Left cardiac atrium (tissue), 4 donors: ENCODE measurements around the gene APBA2. TPM values are rescaled to one million over a fixed set of nuclear protein-coding genes. Genes with fewer than 3 reads are reported as not detected.

ENCODE experiments used
- ATAC-seq, 2 donors: fragments of 200-7000 bp; cut with Tn5 transposase; one replicate each; pipeline ENCODE4 v1.9.1; 2020; ENCODE audit warnings: mild to moderate bottlenecking in 2 of 2, moderate library complexity in 2 of 2
- DNase-seq: peaks from one replicate; pipeline ENCODE4 v3.0.0-alpha.2; 2020
- intact Hi-C, 2 donors: fragments of 100-400 bp; cut with DNase I; formaldehyde crosslinking; loops; one replicate each; pipeline versions ENCODE4 v1.14.1 to v1.15.1; 2022 to 2023
- total RNA-seq, 2 donors: library from RNA; stranded (reverse); fragmentation: NEBNext Ultra II Directional; extraction: Animal tissue kit (Norgen Biotek cat#: 25700); gene quantifications; one replicate each; pipeline ENCODE4 v1.2.1, GENCODE V29; 2021
- donor health status: DM: no; HTN: yes; CAD: no.
- donor health status: DM: no; HTN: yes; CAD: no; lungs with severe emphysema.
- donor health status: DM: yes; HTN: yes; CAD: no.
- donor health status: Dilated cardiomyopathy.

APBA2 gene
- total RNA-seq, 2 donors from 2014 or later = 0.73 to 0.85 TPM

DNA sequence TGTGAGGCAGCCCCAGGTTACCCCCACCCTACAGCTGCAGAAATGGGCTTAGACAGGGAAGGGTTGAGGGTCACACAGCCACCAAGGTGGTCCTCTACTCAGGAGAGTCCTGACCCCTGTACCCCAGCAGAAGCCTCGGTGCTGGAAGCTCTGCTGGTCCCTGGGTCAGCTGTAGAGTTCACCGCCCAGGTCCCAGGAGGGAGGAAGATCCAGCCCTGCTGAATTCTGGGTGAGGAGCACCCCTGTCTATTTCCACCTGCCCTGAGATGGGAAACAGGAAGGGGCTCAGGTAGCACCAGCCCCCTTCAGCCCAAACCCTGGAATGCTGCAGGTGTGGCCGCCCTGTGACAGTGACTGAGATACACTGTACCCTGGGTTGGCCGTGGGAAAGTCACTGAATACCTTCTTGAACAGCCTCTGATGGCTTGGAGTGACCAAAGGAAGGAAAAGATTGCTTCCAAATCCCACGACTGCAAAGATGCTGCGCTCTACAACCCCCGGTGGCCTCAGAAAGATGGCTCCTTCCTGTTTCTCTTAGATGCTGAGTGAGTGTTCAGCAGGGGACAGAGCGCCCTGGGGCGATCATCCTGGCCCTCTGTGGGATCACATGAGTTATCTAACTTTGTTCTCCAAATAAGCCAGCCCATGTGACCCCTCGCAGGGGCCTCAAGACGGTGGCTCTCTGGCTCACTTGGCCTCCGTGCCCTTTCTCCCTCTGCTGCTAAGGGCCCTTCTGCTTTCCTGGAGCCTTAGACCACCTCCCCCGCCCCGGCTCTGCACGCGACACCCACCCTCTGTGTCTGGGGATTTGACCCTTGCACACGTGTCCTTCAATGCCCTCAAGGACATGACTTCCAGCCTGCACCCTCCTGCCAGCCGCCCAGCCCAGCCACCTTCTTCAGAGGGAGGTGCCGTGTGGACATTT lies 242.0 kb downstream of the APBA2 start:
- ATAC-seq (no peak), DNase-seq (peak; percentile 7)
- intact Hi-C loops = no loop called here

DNA sequence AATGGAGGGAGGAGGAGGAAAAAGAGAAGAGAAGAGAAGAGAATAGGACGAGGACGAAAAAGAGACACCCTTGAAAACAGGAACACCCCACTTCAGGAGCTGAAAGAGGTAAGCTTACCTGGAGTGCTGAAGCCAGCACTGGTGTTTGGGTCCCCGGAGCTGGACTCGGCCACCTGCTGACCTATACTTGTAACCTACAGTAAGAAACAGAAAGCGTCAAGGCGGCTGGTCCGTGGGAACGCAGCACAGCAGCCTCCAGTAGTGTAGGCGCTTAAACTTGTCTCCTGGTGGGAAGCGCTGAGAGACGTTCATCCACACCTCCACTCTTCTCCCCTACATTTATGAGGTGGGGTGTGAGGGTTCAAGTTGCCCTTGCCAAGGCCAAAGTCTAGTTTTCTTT lies 242.9 kb downstream of the APBA2 start:
- intact Hi-C loops = no loop called here
- DNase-seq = no peak
- ATAC-seq = no peak

DNA sequence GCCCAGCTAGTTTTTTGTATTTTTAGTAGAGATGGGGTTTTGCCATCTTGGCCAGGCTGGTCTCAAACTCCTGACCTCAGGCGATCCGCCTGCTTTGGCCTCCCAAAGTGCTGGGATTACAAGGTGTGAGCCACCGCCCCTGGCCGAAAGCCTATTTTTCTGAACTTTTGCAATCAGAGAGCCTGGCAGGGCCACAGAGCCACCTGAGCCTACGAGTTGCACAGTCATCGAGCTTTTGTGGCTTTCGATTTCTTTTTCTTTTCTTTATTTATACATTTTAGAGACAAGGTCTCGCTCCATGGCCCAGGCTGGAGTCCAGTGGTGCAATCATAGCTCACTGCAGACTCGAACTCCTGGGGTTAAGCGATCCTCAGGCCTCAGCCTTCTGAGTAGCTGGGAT lies 243.4 kb downstream of the APBA2 start:
- DNase-seq (peak; percentile 10), ATAC-seq (no peak)
- intact Hi-C loops = no loop called here

DNA sequence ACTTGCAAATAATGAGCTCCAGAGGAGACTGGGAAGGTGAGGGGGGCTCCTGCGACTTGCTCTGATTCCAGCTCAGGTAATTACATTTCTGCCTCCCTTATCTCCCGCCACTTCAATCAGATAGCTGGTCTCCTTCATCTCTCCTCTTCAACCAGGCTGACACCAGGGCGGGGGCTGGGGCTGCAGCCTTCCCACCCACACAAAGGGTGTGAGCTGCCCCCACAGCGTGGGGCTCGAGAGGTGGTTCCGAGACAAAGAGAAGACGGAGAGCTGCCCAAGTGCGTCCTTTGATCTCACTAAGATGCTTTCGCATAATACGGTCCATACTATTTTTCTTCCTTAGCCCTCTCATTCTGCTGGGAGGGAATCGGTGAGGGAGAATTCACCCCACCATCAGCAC lies 244.2 kb downstream of the APBA2 start:
- no peak for DNase-seq
- intact Hi-C loops = loop anchor here in 1 of 2 donors (10.0 kb wide), 1 partner anchor 215 kb away; no protein-coding TSS in a partner anchor
- no peak for ATAC-seq

DNA sequence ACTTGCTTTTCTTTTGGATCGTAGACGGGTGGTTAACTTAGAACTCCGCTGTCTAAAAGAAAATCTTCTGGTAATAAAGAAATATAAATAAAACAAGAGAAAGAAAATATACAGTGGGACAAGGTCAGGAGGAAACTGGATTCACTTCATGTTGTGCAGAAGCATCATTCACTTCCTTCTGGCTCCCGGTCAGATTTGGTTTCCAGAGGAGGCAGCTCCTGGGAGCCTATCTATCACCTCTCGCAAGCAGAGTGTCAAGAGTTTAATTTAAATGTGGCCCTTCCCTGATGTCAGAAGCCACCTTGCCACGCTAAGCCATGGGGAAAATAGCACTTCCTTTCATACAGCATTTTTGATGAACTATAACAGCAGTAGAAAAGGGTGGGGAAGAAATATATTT lies 244.7 kb downstream of the APBA2 start:
- ATAC-seq = no peak
- DNase-seq = no peak
- intact Hi-C loops = loop anchor here in 1 of 2 donors (10.0 kb wide), 1 partner anchor 214 kb away; no protein-coding TSS in a partner anchor

DNA sequence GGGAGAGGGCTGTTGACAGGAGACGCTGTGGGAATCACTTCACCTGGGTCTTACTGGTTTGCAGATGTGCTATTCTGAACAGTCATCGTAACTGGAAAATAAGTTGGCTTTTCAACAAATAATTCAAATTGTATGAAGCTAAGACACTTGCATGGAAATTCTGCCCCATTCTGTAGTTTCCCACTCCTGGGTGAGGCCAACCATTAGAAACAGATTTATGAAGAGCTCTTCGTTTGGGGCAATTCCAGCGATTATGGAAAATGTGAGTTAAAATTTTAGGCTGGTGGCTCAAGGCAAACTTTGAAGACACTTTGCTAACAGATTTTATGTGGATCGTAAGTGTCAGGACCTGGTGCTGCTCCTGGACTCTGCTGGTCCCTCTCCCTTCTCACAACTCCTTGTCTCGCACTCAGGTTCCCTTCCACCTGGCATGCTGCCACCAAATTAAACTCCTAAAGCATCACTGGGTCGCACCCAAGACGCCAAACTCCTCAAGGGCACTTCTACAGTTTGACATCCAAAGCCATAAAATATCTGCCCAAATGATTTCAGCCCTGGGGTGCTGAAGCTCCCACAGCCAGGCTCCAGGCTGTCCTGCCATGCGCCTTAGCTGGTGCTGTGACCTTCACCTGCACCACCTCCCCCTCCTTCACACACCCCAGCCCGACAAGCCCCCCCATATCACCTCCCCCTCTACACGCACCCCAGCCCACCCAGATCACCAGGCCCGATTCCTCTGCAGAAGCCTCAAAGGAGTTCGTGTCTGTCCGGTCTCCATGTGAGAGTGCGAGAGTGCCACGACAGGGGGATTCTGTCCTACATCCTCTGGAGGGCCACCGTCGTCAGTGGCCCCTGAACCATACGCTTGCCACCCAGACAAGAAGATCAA lies 245.4 kb downstream of the APBA2 start:
- no peak for ATAC-seq
- intact Hi-C loops = loop anchor here in 1 of 2 donors (10.0 kb wide), 1 partner anchor 214 kb away; no protein-coding TSS in a partner anchor
- peak; percentile 14 for DNase-seq

DNA sequence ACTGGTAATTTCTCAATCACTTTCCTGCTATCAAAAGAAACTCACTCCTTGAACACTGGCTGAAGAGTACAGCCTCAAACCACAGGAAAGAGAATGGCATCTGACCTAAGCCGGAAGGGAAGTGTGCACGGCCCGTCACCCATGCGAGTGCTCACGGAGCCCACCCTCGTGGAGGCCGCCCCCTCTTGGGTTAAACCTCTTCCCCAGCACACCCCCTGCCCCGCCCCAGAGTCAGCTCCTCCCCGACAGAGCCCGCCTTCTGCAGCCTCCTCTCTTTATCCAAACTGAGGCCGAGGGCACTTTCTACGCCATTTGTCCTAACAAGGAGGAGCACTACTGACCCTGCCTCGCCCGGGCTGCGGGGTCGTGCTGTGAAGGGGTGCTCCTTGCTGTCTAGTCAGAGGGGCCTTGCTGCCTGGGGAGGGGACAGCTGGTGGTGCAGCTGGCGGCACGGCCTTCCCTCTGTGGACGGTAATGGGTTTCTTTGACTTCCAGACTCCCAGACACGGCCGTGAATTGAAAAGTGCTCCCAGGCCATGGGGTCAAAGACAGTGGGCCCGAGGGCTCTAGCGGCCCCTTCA lies 246.2 kb downstream of the APBA2 start:
- intact Hi-C loops = loop anchor here in 1 of 2 donors (10.0 kb wide), 1 partner anchor 213 kb away; no protein-coding TSS in a partner anchor
- ATAC-seq (no peak), DNase-seq (peak; percentile 15)

DNA sequence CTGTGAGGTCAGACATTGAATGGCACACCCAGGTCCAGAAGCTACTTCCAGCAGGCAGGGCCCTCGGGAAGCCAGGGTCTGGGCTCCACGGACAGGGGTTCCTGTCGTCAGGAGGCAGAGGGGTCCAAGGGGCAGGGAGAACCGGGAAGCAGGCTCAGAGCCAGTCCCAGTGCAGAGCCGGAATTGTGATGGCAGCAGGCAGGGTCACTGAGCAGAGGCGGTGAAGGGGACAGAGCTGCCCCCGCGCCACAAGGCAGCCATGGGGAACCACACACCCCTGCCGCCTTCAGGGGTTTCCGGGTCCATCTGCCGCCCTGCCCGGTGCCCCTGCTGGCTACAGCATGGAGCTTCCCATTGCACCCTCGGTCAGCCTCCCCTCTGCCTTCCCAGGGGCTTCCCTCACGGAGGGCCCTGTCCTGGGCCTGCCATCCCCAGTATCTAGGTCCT lies 247.0 kb downstream of the APBA2 start:
- intact Hi-C loops = loop anchor here in 1 of 2 donors (10.0 kb wide), 1 partner anchor 212 kb away; no protein-coding TSS in a partner anchor
- DNase-seq (no peak), ATAC-seq (no peak)

DNA sequence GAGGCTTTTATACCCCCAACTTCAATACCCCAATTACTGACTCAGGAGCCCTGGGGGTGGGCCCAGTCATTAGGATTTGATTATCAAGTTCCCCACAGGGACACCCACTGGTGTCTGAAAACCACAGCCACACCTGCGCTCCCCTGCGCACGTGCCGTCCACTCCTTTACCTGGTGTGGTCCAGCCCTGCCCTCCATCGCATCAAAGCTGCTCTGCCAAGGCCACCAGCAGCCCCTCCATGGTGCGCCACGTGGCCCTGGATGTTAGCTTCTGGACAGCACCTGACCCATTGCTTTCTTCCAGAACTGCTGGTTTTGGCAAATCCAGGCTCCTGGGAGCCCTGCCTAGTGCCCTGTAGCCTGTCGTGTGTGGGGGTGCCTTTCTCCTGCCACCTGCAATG lies 247.5 kb downstream of the APBA2 start:
- no peak for ATAC-seq
- intact Hi-C loops = loop anchor here in 1 of 2 donors (10.0 kb wide), 1 partner anchor 211 kb away; no protein-coding TSS in a partner anchor
- DNase-seq = no peak

DNA sequence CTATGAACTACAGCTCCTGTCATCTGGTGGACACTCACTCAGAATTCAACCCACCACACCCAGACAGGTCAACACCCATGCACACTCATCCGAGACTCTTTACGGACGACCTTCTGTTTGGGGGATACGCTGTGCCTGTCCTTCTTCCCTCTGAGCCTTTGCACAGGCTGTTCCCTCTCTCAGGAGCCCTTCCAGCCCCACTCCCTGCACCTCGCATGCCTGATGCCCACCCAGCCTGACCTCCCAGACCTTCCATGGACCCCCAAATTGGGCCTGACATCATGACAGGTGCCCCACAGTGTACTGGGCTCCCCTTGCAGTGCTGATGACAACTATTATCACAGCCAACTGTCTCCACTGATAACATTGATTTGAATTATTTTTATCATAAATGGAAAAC lies 248.0 kb downstream of the APBA2 start:
- intact Hi-C loops = loop anchor here in 1 of 2 donors (10.0 kb wide), 1 partner anchor 211 kb away; no protein-coding TSS in a partner anchor
- ATAC-seq (no peak), DNase-seq (no peak)

DNA sequence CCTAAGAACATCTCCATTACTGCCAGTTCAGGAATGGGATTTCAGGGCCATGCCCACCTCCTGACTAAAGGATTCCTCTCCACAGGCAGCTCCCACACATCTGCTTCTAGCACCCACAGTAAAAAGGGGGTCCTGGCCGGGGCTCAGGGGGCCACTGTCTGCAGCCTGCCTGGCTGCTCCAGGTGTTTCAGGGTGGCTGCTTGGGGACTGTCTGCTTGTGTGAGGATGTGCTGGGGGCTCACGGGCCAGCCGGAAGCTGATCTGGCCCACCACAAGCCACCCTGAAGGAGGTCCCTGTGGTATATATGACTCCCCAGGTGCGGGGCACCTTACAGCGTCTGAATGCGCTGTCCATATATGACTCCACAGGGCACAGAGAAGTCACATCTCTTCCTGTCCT lies 248.5 kb downstream of the APBA2 start:
- DNase-seq (no peak), ATAC-seq (no peak)
- intact Hi-C loops = loop anchor here in 1 of 2 donors (10.0 kb wide), 1 partner anchor 211 kb away; no protein-coding TSS in a partner anchor

DNA sequence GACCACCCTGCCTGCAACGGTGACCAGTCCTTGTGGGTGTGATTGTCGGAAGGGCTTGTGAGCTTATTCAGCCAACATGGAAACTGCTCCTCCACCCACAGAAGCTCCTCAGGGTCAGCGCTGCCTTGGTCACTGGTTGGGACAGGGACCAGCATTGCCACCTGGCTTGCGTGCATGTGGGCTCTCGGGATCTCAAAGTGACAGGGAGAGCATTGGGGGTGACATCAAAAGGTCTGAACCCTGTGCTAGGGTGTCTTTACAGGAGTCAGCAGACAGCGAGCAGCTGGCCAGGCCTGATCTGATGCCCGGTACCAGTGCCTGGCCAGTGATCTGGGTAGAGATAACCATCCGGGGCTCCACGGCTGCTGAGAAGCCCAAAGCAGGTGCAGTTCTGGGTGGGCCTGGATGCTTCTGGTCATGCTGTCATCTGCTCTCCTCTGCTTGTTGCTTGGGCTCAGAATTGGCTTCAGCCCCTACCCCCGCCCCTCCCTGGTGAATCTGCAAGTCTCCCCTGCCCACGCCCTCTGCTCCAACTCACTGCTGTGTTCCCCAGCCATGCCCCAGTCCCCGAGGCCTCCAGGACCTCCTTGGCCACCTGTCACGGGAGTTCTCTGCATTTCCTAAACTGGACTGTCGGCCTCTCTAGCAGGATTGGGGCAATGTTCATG lies 249.0 kb downstream of the APBA2 start:
- intact Hi-C loops = loop anchor here in 1 of 2 donors (10.0 kb wide), 1 partner anchor 210 kb away; no protein-coding TSS in a partner anchor
- DNase-seq = no peak
- no peak for ATAC-seq

DNA sequence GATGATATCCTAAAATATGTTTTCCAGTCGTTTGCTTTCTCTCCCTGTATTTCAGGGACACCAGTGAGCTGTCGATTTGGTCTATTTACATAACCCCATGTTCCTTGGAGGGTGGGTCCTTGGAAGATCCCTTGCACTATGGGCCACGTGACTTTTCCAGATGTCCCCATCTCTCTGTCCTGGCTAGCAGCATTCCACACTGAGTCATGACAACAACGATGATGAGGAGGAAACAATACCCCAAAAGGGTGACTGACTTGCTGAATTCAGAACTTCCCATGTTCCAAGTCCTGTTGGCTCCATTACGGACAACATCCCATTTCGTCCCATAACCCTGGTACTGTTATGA lies 249.5 kb downstream of the APBA2 start:
- intact Hi-C loops = loop anchor here in 1 of 2 donors (10.0 kb wide), 1 partner anchor 210 kb away; no protein-coding TSS in a partner anchor
- ATAC-seq = no peak

DNA sequence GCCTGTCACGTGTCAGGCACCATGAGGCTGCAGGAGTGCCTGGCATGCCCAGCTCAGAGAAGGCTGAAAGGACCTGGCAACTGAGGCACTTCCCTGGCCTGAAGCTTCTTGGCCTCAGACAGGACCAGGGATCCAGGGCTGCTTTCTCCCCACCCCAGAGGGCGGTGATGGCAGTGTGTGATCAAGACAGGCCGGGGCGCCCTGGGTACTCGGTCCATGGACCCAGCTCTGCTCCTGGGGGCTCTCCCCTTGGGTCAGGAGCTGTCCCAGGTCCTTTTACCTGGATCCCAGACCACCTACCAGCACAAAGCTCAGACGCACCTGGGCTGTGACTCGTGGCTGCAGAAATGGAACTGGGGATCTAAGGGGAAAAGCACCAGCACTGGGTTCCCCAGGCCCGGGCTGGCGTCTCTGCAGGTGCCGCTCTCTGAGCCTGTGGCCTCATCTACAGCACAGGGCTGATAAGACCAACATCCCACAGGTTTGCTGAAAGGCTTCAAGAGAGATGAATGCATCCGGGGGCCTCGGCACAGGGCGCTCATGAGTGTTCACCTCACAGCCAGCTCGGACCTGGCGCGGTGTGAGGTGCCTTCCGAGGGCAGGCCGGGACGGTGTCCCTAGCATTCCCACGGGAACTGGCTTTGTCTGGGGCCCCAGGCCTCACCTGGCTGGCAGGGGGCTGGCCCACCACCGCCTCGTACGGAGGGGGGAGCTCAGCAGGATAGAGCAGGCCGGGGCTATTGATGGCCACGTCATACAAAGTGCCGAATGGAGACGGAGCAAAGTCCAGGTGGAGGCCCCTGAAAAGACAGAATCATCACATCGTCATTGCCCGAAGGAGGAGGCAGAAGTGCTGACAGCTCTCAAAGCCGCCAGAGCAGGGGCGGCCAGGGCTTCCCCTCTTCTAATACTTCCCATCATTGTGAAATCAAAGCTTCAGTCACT lies 250.2 kb downstream of the APBA2 start:
- intact Hi-C loops = loop anchor here in 1 of 2 donors (10.0 kb wide), 1 partner anchor 209 kb away; no protein-coding TSS in a partner anchor
- ATAC-seq (no peak), DNase-seq (no peak)

More for the DNA sequence above, 249.5 kb downstream of the APBA2 start:
- DNase-seq = no peak

DNA sequence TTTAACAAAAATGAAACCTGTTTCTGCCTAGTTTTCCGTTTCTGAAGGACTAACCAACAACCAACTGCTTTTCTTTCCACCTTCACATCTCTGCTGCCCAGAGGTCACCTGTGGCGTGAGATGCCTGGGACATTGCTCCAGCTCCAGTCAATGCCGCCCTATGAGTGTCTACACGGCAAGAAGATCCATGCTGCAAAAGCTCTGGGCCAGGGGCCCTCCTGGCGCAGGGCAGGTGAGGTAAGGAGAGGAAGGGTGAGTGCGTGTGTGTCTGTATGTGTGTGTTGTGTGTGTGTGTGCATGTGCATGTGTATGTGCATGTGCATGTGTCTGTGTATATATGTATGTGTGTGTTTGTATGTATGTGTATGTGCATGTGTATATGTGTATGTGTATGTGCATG lies 252.5 kb downstream of the APBA2 start:
- no peak for DNase-seq
- ATAC-seq = no peak
- intact Hi-C loops = loop anchor here in 1 of 2 donors (10.0 kb wide), 1 partner anchor 207 kb away; no protein-coding TSS in a partner anchor

DNA sequence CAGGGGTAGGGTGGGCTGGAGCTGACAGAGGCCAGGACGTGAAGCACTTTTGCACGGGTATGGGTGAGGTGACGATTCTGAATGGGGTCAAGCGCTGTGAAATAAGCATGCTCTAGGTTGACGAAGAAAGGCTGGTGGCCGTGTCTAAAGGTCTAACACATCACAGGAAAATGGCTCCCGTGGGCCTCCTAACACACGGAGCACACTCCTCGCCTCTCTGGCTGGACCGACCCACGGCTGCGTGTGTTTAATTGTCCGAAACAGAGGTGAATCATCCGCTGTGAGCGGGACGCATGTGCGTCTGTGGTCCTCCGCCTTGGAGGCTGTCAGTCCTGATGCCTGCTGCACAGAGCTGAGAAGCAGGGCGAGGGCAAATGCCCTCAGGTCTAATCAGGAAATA lies 253.3 kb downstream of the APBA2 start:
- DNase-seq (no peak), ATAC-seq (no peak)
- intact Hi-C loops = loop anchor here in 1 of 2 donors (10.0 kb wide), 1 partner anchor 206 kb away; no protein-coding TSS in a partner anchor
